Vagina (tissue), 2 donors: Measurements from ENCODE around the gene ABCB10.

Source experiments
- CTCF ChIP-seq, 3 experiments: fragments of 450-650 bp in 2 of 3; fragments of 200-600 bp in 1 of 3; sonication (generic) in 1 of 3; IDR thresholded peaks; one replicate each; pipeline ENCODE4 v1.5.1; 2017 to 2019; ENCODE audit warnings: antibody characterized with exemption in 3 of 3, mild to moderate bottlenecking in 2 of 3, moderate library complexity in 2 of 3
- POLR2AphosphoS5 ChIP-seq, 2 donors: sonication (generic); formaldehyde crosslinking; IDR thresholded peaks; one replicate each; pipeline ENCODE4 v1.9.0; 2017; ENCODE audit warnings: antibody characterized with exemption in 2 of 2, mild to moderate bottlenecking in 2 of 2, low read depth in 1 of 2; ENCODE audit not compliant: insufficient read depth in 1 of 2

GRCh38 chr1:229531326-229531725, 27.2 kb downstream of the ABCB10 start:
- TF ChIP-seq POLR2AphosphoS5 (IDR thresholded peaks at IDR 0.05; ENCODE audit: insufficient read depth in 1 of 2, low read depth in 1 of 2) (no peak), CTCF (IDR thresholded peaks at IDR 0.05) (no peak)
